ENCODE measurements around the gene PNLDC1.

- TF ChIP-seq EP300 (IDR thresholded peaks at IDR 0.05; ENCODE audit: borderline replicate concordance) (no peak), NFIC (IDR thresholded peaks at IDR 0.05) (no peak), EGR1 (IDR thresholded peaks at IDR 0.05) (no peak), REST (IDR thresholded peaks at IDR 0.05; ENCODE audit: low read depth) (no peak), ZBTB7A (IDR thresholded peaks at IDR 0.05; ENCODE audit: low read depth) (no peak), RAD21 (IDR thresholded peaks at IDR 0.05; ENCODE audit: low read depth) (no peak), TAF1 (IDR thresholded peaks at IDR 0.05; ENCODE audit: low read depth) (no peak), YY1 (IDR thresholded peaks at IDR 0.05; ENCODE audit: low read depth) (no peak), TEAD4 (IDR thresholded peaks at IDR 0.05) (no peak), CEBPB (IDR thresholded peaks at IDR 0.05) (no peak), USF1 (IDR thresholded peaks at IDR 0.05) (no peak), FOXM1 (IDR thresholded peaks at IDR 0.05; ENCODE audit: borderline replicate concordance, low read depth) (no peak), CREB1 (IDR thresholded peaks at IDR 0.05; ENCODE audit: low read depth) (no peak)
- TF ChIP-seq, protein P1, sequence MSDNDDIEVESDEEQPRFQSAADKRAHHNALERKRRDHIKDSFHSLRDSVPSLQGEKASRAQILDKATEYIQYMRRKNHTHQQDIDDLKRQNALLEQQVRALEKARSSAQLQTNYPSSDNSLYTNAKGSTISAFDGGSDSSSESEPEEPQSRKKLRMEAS (IDR thresholded peaks at IDR 0.05) = no peak
Measured at GRCh38 chr6:159804504-159804903, 4.4 kb downstream of the PNLDC1 start.
